ENCODE data around the gene SLC24A3.

- no peak for TF ChIP-seq POLR2A (IDR thresholded peaks at IDR 0.05)
- TF ChIP-seq CTCF (IDR thresholded peaks at IDR 0.05) = no peak
Measured at GRCh38 chr20:19715986-19716385, 503.5 kb downstream of the SLC24A3 start.

Measured in suprapubic skin (tissue), 3 donors.